ENCODE data around the gene GLTP.

GLTP gene

DNA sequence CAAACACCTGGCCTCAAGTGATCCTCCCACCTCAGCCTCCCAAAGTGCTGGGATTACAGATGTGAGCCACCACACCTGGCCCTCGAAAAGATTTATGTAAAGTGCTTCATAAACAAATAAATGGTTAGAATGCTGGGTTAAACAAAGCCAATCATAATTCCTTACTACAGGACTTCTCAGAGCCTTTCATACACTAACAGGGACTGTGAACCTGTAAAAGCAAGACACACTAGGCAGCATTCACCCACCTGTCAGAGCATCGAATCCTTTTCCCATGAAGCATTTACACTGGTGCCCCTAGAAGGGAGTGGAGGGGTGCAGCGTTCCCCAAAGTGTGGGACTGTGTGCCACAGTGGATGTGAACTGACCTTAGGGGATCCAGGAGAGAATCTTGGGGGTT lies 76.7 kb downstream of the GLTP start:
- no peak overlapping the region for H3K27ac ChIP-seq (ENCODE audit: low read depth, low read length)
- no peaks in the 10 kb centered on the region for H3K27me3 ChIP-seq (ENCODE audit: control insufficient read depth, low read length)
- H3K9me3 ChIP-seq (ENCODE audit: control insufficient read depth, insufficient read depth, low read length): no peaks in the 10 kb centered on the region
- H3K4me3 ChIP-seq (ENCODE audit: low read length): no peak overlapping the region
- H3K4me2 ChIP-seq (ENCODE audit: low read length): no peak overlapping the region
- TF ChIP-seq, protein P1, sequence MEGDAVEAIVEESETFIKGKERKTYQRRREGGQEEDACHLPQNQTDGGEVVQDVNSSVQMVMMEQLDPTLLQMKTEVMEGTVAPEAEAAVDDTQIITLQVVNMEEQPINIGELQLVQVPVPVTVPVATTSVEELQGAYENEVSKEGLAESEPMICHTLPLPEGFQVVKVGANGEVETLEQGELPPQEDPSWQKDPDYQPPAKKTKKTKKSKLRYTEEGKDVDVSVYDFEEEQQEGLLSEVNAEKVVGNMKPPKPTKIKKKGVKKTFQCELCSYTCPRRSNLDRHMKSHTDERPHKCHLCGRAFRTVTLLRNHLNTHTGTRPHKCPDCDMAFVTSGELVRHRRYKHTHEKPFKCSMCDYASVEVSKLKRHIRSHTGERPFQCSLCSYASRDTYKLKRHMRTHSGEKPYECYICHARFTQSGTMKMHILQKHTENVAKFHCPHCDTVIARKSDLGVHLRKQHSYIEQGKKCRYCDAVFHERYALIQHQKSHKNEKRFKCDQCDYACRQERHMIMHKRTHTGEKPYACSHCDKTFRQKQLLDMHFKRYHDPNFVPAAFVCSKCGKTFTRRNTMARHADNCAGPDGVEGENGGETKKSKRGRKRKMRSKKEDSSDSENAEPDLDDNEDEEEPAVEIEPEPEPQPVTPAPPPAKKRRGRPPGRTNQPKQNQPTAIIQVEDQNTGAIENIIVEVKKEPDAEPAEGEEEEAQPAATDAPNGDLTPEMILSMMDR (IDR thresholded peaks at IDR 0.05; ENCODE audit: low read depth, low read length, poor library complexity, severe bottlenecking): no peak
- no peak for TF ChIP-seq EZH2phosphoT487 (IDR thresholded peaks at IDR 0.05; ENCODE audit: borderline replicate concordance, low read length)
- H3F3A ChIP-seq (ENCODE audit: control insufficient read depth, insufficient read depth): no peaks in the 10 kb centered on the region
- H3K79me2 ChIP-seq (ENCODE audit: control insufficient read depth, low read length): no peaks in the 10 kb centered on the region
- no peaks in the 10 kb centered on the region for H4K20me1 ChIP-seq (ENCODE audit: control insufficient read depth, insufficient read depth, low read depth, low read length)
- no peaks in the 10 kb centered on the region for H3K36me3 ChIP-seq (ENCODE audit: control insufficient read depth, low read length)
- H3K9me2 ChIP-seq (replicated peaks; ENCODE audit: control insufficient read depth, low read length): no peaks in the 10 kb centered on the region
- no peaks in the 10 kb centered on the region for H3K4me1 ChIP-seq (ENCODE audit: control insufficient read depth, low read length)

- H3K4me2 ChIP-seq (ENCODE audit: low read length): no peak overlapping the region
- H3K27me3 ChIP-seq (ENCODE audit: control insufficient read depth, low read length): no peaks in the 10 kb centered on the region
- no peaks in the 10 kb centered on the region for H3K9me3 ChIP-seq (ENCODE audit: control insufficient read depth, insufficient read depth, low read length)
- H3K9me2 ChIP-seq (replicated peaks; ENCODE audit: control insufficient read depth, low read length): no peaks in the 10 kb centered on the region
- TF ChIP-seq, protein P1 (IDR thresholded peaks at IDR 0.05; ENCODE audit: low read depth, low read length, poor library complexity, severe bottlenecking): no peak
- no peak for TF ChIP-seq EZH2phosphoT487 (IDR thresholded peaks at IDR 0.05; ENCODE audit: borderline replicate concordance, low read length)
- H3K4me3 ChIP-seq (ENCODE audit: low read length): no peak overlapping the region
- H4K20me1 ChIP-seq (ENCODE audit: control insufficient read depth, insufficient read depth, low read depth, low read length): no peaks in the 10 kb centered on the region
- H3K27ac ChIP-seq (ENCODE audit: low read depth, low read length): no peak overlapping the region
- H3K36me3 ChIP-seq (ENCODE audit: control insufficient read depth, low read length): no peaks in the 10 kb centered on the region
- no peaks in the 10 kb centered on the region for H3F3A ChIP-seq (ENCODE audit: control insufficient read depth, insufficient read depth)
- no peaks in the 10 kb centered on the region for H3K79me2 ChIP-seq (ENCODE audit: control insufficient read depth, low read length)
- no peaks in the 10 kb centered on the region for H3K4me1 ChIP-seq (ENCODE audit: control insufficient read depth, low read length)
Observed at GRCh38 chr12:109802828-109803227, 77.5 kb downstream of the GLTP start.
